GM13976 (cell line): ENCODE results near the gene MSL2.

Experiments
- DNase-seq: peaks from one replicate; pipeline ENCODE4 v3.0.0; 2012; ENCODE audit warnings: low spot score
- CTCF ChIP-seq: IDR thresholded peaks from 2 replicates; pipeline ENCODE4 v1.5.1; 2012; ENCODE audit warnings: borderline replicate concordance, mild to moderate bottlenecking; ENCODE audit not compliant: insufficient read depth; ENCODE audit errors: extremely low read depth, missing control alignments, control extremely low read depth
- in situ Hi-C: fragments of 300-500 bp; cut with MboI; formaldehyde crosslinking; loops from one replicate; pipeline ENCODE4 v1.12.0; 2022; ENCODE audit warnings: low sequenced_read_pairs, mixed read lengths, inconsistent platforms; ENCODE audit not compliant: unreplicated experiment

MSL2 gene

GRCh38 chr3:136162322-136162721 is 33.8 kb downstream of the MSL2 start:
- no peak for TF ChIP-seq CTCF
- DNase-seq, result no peak
- in situ Hi-C loops, result no loop called here

GRCh38 chr3:136161516-136161915 is 34.6 kb downstream of the MSL2 start:
- TF ChIP-seq CTCF, result no peak
- in situ Hi-C loops, result no loop called here
- DNase-seq, result no peak

GRCh38 chr3:136152963-136153362 is 43.2 kb downstream of the MSL2 start:
- DNase-seq, result no peak
- no peak for TF ChIP-seq CTCF
- in situ Hi-C loops, result no loop called here

- TF ChIP-seq CTCF, result no peak
- in situ Hi-C loops, result no loop called here
Measured at GRCh38 chr3:136152176-136152843, 43.8 kb downstream of the MSL2 start.

GRCh38 chr3:136151219-136151618 is 44.9 kb downstream of the MSL2 start:
- TF ChIP-seq CTCF, result no peak
- in situ Hi-C loops, result no loop called here
- no peak for DNase-seq

More at GRCh38 chr3:136152176-136152843, 43.8 kb downstream of the MSL2 start:
- DNase-seq, result no peak

- in situ Hi-C loops, result no loop called here
- no peak for DNase-seq
Measured at GRCh38 chr3:136149667-136150066, 46.5 kb downstream of the MSL2 start.

More at GRCh38 chr3:136149667-136150066, 46.5 kb downstream of the MSL2 start:
- TF ChIP-seq CTCF, result no peak
